Measurements from ENCODE around the gene SORCS2. TPM values are rescaled to one million over a fixed set of nuclear protein-coding genes. Genes with fewer than 3 reads are reported as not detected.

Gene SORCS2
- total RNA-seq, 1 experiment from 2014 or later: 0.15 TPM

- in situ Hi-C loops (cut with HindIII; ENCODE audit: low pct_unique_long_range_greater_than_20kb, low sequenced_read_pairs): no loop called here
- H3K4me1 ChIP-seq (ENCODE audit: control insufficient read depth, insufficient read depth, low read length): no peaks in the 10 kb centered on the region
- BruUV-seq (replicated peaks): no TSS peak
- DNase-seq (ENCODE audit: low read depth, low spot score): no peak
- H3K36me3 ChIP-seq (ENCODE audit: control insufficient read depth, insufficient read depth, low read length): no peaks in the 10 kb centered on the region
- no peaks in the 10 kb centered on the region for H3K9me3 ChIP-seq (ENCODE audit: control insufficient read depth, insufficient read depth, low read depth, low read length)
- intact Hi-C loops (cut with micrococcal nuclease; ENCODE audit: unreplicated experiment): no loop called here
- no peak overlapping the region for H3K4me3 ChIP-seq (ENCODE audit: low read depth in 2 of 2, low read length in 2 of 2)
- ATAC-seq: no peak
- CTCF ChIA-PET: no interaction called here
- TF ChIP-seq REST (IDR thresholded peaks at IDR 0.05; ENCODE audit: insufficient read depth in 1 of 2, low read depth in 2 of 2, low read length in 1 of 2): no peak
- no peak for TF ChIP-seq SIN3A (IDR thresholded peaks at IDR 0.05; ENCODE audit: borderline replicate concordance, insufficient read depth, low read depth, low read length)
- no peak for TF ChIP-seq TCF7L2 (IDR thresholded peaks at IDR 0.05; ENCODE audit: low read depth, low read length)
- TF ChIP-seq CTCF (IDR thresholded peaks at IDR 0.05): no peak
- TF ChIP-seq POLR2AphosphoS5 (IDR thresholded peaks at IDR 0.05; ENCODE audit: low read depth, low read length): no peak
- POLR2A ChIA-PET: no interaction called here
- H3K27ac ChIP-seq (ENCODE audit: low read length): no peak overlapping the region
- H3K27me3 ChIP-seq (ENCODE audit: control insufficient read depth, insufficient read depth, low read length): no peaks in the 10 kb centered on the region
Observed at GRCh38 chr4:7676398-7676922, 484.1 kb downstream of the SORCS2 start.

GRCh38 chr4:7677086-7677485 lies 484.7 kb downstream of the SORCS2 start:
- ATAC-seq: no peak
- POLR2A ChIA-PET: no interaction called here
- in situ Hi-C loops (cut with HindIII; ENCODE audit: low pct_unique_long_range_greater_than_20kb, low sequenced_read_pairs): no loop called here
- Histone ChIP-seq H3K27me3 (ENCODE audit: control insufficient read depth, insufficient read depth, low read length) (no peaks in the 10 kb centered on the region), H3K9me3 (ENCODE audit: control insufficient read depth, insufficient read depth, low read depth, low read length) (no peaks in the 10 kb centered on the region), H3K4me3 (ENCODE audit: low read depth in 2 of 2, low read length in 2 of 2) (no peak overlapping the region), H3K36me3 (ENCODE audit: control insufficient read depth, insufficient read depth, low read length) (no peaks in the 10 kb centered on the region), H3K27ac (ENCODE audit: low read length) (no peak overlapping the region), H3K4me1 (ENCODE audit: control insufficient read depth, insufficient read depth, low read length) (no peaks in the 10 kb centered on the region)
- DNase-seq (ENCODE audit: low read depth, low spot score): no peak
- CTCF ChIA-PET: no interaction called here
- no TSS peak for BruUV-seq (replicated peaks)
- TF ChIP-seq POLR2AphosphoS5 (IDR thresholded peaks at IDR 0.05; ENCODE audit: low read depth, low read length) (no peak), SIN3A (IDR thresholded peaks at IDR 0.05; ENCODE audit: borderline replicate concordance, insufficient read depth, low read depth, low read length) (no peak), TCF7L2 (IDR thresholded peaks at IDR 0.05; ENCODE audit: low read depth, low read length) (no peak), CTCF (IDR thresholded peaks at IDR 0.05) (no peak), REST (IDR thresholded peaks at IDR 0.05; ENCODE audit: insufficient read depth in 1 of 2, low read depth in 2 of 2, low read length in 1 of 2) (no peak)
- intact Hi-C loops (cut with micrococcal nuclease; ENCODE audit: unreplicated experiment): no loop called here

Data from Panc1 (cell line).